Heart left ventricle (tissue), 13 donors: ENCODE data around the gene MTUS2.

Source experiments
- CTCF ChIP-seq, 12 donors: fragments of 200-600 bp; sonication (generic) in 4 of 12; IDR thresholded peaks; one replicate each; pipeline versions ENCODE4 v1.5.0 to v1.8.0; 2018 to 2022; ENCODE audit warnings: antibody characterized with exemption in 12 of 12, mild to moderate bottlenecking in 5 of 12
- POLR2A ChIP-seq, 2 donors: fragments of 450-650 bp; IDR thresholded peaks; one replicate each; pipeline ENCODE4 v1.6.1; 2017; ENCODE audit warnings: antibody characterized with exemption in 2 of 2, mild to moderate bottlenecking in 2 of 2, moderate library complexity in 2 of 2
- donor health status: ischemic (EF 13 %, LVEDD 7.1; RV severe dilation, severe dysfunction).
- donor health status: DM: no; HTN: yes; CAD: no.
- donor health status: DM: no; HTN: no; CAD: no.
- donor health status: ischemic (EF 25% LVEDD 6.9; RV normal size, moderate dysfunction).
- donor health status: ischemic (EF 25% LVEDD 5.7; RV mildly dilated, moderate dysfunction).
- donor health status: ischemic (EF 35%, LVEDD 5.7; RV mildly dilated, moderate dysfunction).
- donor health status: nonischemic (EF 11% LVEDD 7.7; RV severe dilation, severe dysfunction).
- donor health status: DM: yes; HTN: yes; CAD: no.
- donor health status: PGD.
- donor health status: ischemic (EF 29% LVEDD 5.4; RV normal size, mild dysfunction).
- donor health status: nonischemic (EF 23%, LVEDD 6.1; RV moderate dilation, normal function).

GRCh38 chr13:29118471-29118870 is 298.3 kb downstream of the MTUS2 start:
- no peak for TF ChIP-seq CTCF (IDR thresholded peaks at IDR 0.05)
- TF ChIP-seq POLR2A (IDR thresholded peaks at IDR 0.05) = no peak
